Activated naive CD8-positive, alpha-beta T cell treated with anti-CD3 and anti-CD28 coated beads, Interleukin-2, amount 50 U/mL, for 24 hours (primary cell): ENCODE data around the gene PPP1R17.

Experiments used
- ATAC-seq: fragments of 150-1000 bp; cut with Tn5 transposase; one replicate; pipeline ENCODE4 v1.10.0; 2021
- DNase-seq: peaks from one replicate; pipeline ENCODE4 v3.0.0; 2021
- H3K27ac Mint-ChIP-seq: one replicate; pipeline ENCODE4 v1.8.0; 2021; ENCODE audit warnings: mild to moderate bottlenecking, mixed read lengths
- H3K27me3 Mint-ChIP-seq: one replicate; pipeline ENCODE4 v1.8.0; 2021; ENCODE audit warnings: mixed read lengths
- H3K36me3 Mint-ChIP-seq: one replicate; pipeline ENCODE4 v1.8.0; 2021; ENCODE audit warnings: low read depth, mixed read lengths
- H3K4me1 Mint-ChIP-seq: one replicate; pipeline ENCODE4 v1.8.0; 2021; ENCODE audit warnings: mixed read lengths
- H3K4me3 Mint-ChIP-seq: one replicate; pipeline ENCODE4 v1.8.0; 2021; ENCODE audit warnings: mild to moderate bottlenecking, moderate library complexity, mixed read lengths
- H3K9me3 Mint-ChIP-seq: one replicate; pipeline ENCODE4 v1.8.0; 2021; ENCODE audit warnings: mixed read lengths

Gene PPP1R17

GRCh38 chr7:31683445-31684225 lies 3.4 kb upstream of the PPP1R17 start:
- H3K27me3 Mint-ChIP-seq: peaks cover 3% of the 10 kb centered on the region
- H3K4me1 Mint-ChIP-seq: no peaks in the 10 kb centered on the region
- H3K4me3 Mint-ChIP-seq: no peak overlapping the region
- no peaks in the 10 kb centered on the region for H3K36me3 Mint-ChIP-seq
- H3K9me3 Mint-ChIP-seq: no peaks in the 10 kb centered on the region
- no peak for ATAC-seq
- H3K27ac Mint-ChIP-seq: no peak overlapping the region
- no peak for DNase-seq

- Mint-ChIP-seq H3K27ac (no peak overlapping the region), H3K4me1 (no peaks in the 10 kb centered on the region), H3K27me3 (peaks cover 3% of the 10 kb centered on the region), H3K4me3 (no peak overlapping the region), H3K36me3 (no peaks in the 10 kb centered on the region), H3K9me3 (no peaks in the 10 kb centered on the region)
- no peak for DNase-seq
- ATAC-seq: no peak
Measured at GRCh38 chr7:31688372-31688771, 1.4 kb downstream of the PPP1R17 start.

GRCh38 chr7:31688996-31689395 lies 2.0 kb downstream of the PPP1R17 start:
- DNase-seq (no peak), ATAC-seq (no peak)
- no peaks in the 10 kb centered on the region for H3K4me1 Mint-ChIP-seq
- H3K36me3 Mint-ChIP-seq: no peaks in the 10 kb centered on the region
- peaks cover 3% of the 10 kb centered on the region for H3K27me3 Mint-ChIP-seq
- H3K9me3 Mint-ChIP-seq: no peaks in the 10 kb centered on the region
- no peak overlapping the region for H3K27ac Mint-ChIP-seq
- no peak overlapping the region for H3K4me3 Mint-ChIP-seq

GRCh38 chr7:31690935-31691334 lies 3.9 kb downstream of the PPP1R17 start:
- H3K27ac Mint-ChIP-seq: no peak overlapping the region
- no peak for DNase-seq
- H3K4me3 Mint-ChIP-seq: no peak overlapping the region
- H3K36me3 Mint-ChIP-seq: no peaks in the 10 kb centered on the region
- ATAC-seq: no peak
- H3K27me3 Mint-ChIP-seq: peaks cover 3% of the 10 kb centered on the region
- H3K4me1 Mint-ChIP-seq: no peaks in the 10 kb centered on the region
- H3K9me3 Mint-ChIP-seq: no peaks in the 10 kb centered on the region

- Mint-ChIP-seq H3K4me3 (no peak overlapping the region), H3K36me3 (no peaks in the 10 kb centered on the region), H3K27me3 (no peaks in the 10 kb centered on the region), H3K9me3 (no peaks in the 10 kb centered on the region), H3K27ac (no peak overlapping the region), H3K4me1 (no peaks in the 10 kb centered on the region)
- no peak for ATAC-seq
- no peak for DNase-seq
Measured at GRCh38 chr7:31692451-31692850, 5.4 kb downstream of the PPP1R17 start.

GRCh38 chr7:31692871-31693270 lies 5.9 kb downstream of the PPP1R17 start:
- Mint-ChIP-seq H3K4me1 (no peaks in the 10 kb centered on the region), H3K36me3 (no peaks in the 10 kb centered on the region), H3K27me3 (no peaks in the 10 kb centered on the region), H3K4me3 (no peak overlapping the region), H3K9me3 (no peaks in the 10 kb centered on the region), H3K27ac (no peak overlapping the region)
- no peak for DNase-seq
- ATAC-seq: no peak

GRCh38 chr7:31695859-31696614 lies 9.0 kb downstream of the PPP1R17 start:
- H3K4me3 Mint-ChIP-seq: no peak overlapping the region
- H3K27ac Mint-ChIP-seq: no peak overlapping the region
- ATAC-seq (no peak), DNase-seq (no peak)
- H3K36me3 Mint-ChIP-seq: no peaks in the 10 kb centered on the region
- H3K27me3 Mint-ChIP-seq: no peaks in the 10 kb centered on the region
- no peaks in the 10 kb centered on the region for H3K4me1 Mint-ChIP-seq
- no peaks in the 10 kb centered on the region for H3K9me3 Mint-ChIP-seq

GRCh38 chr7:31699050-31699449 lies 12.0 kb downstream of the PPP1R17 start:
- H3K4me3 Mint-ChIP-seq: no peak overlapping the region
- no peak for DNase-seq

GRCh38 chr7:31702354-31702753 lies 15.3 kb downstream of the PPP1R17 start:
- no peaks in the 10 kb centered on the region for H3K9me3 Mint-ChIP-seq
- H3K27me3 Mint-ChIP-seq: no peaks in the 10 kb centered on the region
- no peak overlapping the region for H3K27ac Mint-ChIP-seq
- ATAC-seq: no peak
- no peaks in the 10 kb centered on the region for H3K4me1 Mint-ChIP-seq
- no peak for DNase-seq
- no peak overlapping the region for H3K4me3 Mint-ChIP-seq
- no peaks in the 10 kb centered on the region for H3K36me3 Mint-ChIP-seq

More at GRCh38 chr7:31699050-31699449, 12.0 kb downstream of the PPP1R17 start:
- H3K4me1 Mint-ChIP-seq: no peaks in the 10 kb centered on the region
- ATAC-seq: no peak
- H3K36me3 Mint-ChIP-seq: no peaks in the 10 kb centered on the region
- no peaks in the 10 kb centered on the region for H3K27me3 Mint-ChIP-seq
- no peaks in the 10 kb centered on the region for H3K9me3 Mint-ChIP-seq
- H3K27ac Mint-ChIP-seq: no peak overlapping the region

GRCh38 chr7:31705377-31705776 lies 18.4 kb downstream of the PPP1R17 start:
- Mint-ChIP-seq H3K27me3 (no peaks in the 10 kb centered on the region), H3K9me3 (no peaks in the 10 kb centered on the region), H3K27ac (no peak overlapping the region), H3K4me1 (no peaks in the 10 kb centered on the region), H3K4me3 (no peak overlapping the region), H3K36me3 (no peaks in the 10 kb centered on the region)
- DNase-seq: no peak
- ATAC-seq: no peak

GRCh38 chr7:31707089-31707488 lies 20.1 kb downstream of the PPP1R17 start:
- ATAC-seq: no peak
- no peak overlapping the region for H3K27ac Mint-ChIP-seq
- no peaks in the 10 kb centered on the region for H3K27me3 Mint-ChIP-seq
- H3K4me1 Mint-ChIP-seq: no peaks in the 10 kb centered on the region
- H3K9me3 Mint-ChIP-seq: peaks cover 3% of the 10 kb centered on the region
- no peaks in the 10 kb centered on the region for H3K36me3 Mint-ChIP-seq
- DNase-seq: no peak
- H3K4me3 Mint-ChIP-seq: no peak overlapping the region

GRCh38 chr7:31710171-31710570 lies 23.2 kb downstream of the PPP1R17 start:
- peaks cover 8% of the 10 kb centered on the region for H3K9me3 Mint-ChIP-seq

GRCh38 chr7:31716355-31716754 lies 29.3 kb downstream of the PPP1R17 start:
- ATAC-seq (no peak), DNase-seq (no peak)
- peaks cover 11% of the 10 kb centered on the region for H3K9me3 Mint-ChIP-seq
- no peak overlapping the region for H3K27ac Mint-ChIP-seq
- H3K4me3 Mint-ChIP-seq: no peak overlapping the region
- H3K4me1 Mint-ChIP-seq: no peaks in the 10 kb centered on the region
- no peaks in the 10 kb centered on the region for H3K36me3 Mint-ChIP-seq
- H3K27me3 Mint-ChIP-seq: no peaks in the 10 kb centered on the region

More at GRCh38 chr7:31710171-31710570, 23.2 kb downstream of the PPP1R17 start:
- ATAC-seq (no peak), DNase-seq (no peak)
- Mint-ChIP-seq H3K36me3 (no peaks in the 10 kb centered on the region), H3K4me1 (no peaks in the 10 kb centered on the region), H3K27me3 (no peaks in the 10 kb centered on the region), H3K27ac (no peak overlapping the region), H3K4me3 (no peak overlapping the region)

GRCh38 chr7:31720366-31720765 lies 33.4 kb downstream of the PPP1R17 start:
- no peak for ATAC-seq
- DNase-seq: no peak
- Mint-ChIP-seq H3K4me3 (no peak overlapping the region), H3K27me3 (no peaks in the 10 kb centered on the region), H3K27ac (no peak overlapping the region), H3K4me1 (no peaks in the 10 kb centered on the region), H3K36me3 (no peaks in the 10 kb centered on the region), H3K9me3 (peaks cover 3% of the 10 kb centered on the region)

GRCh38 chr7:31724696-31725095 lies 37.7 kb downstream of the PPP1R17 start:
- no peak overlapping the region for H3K27ac Mint-ChIP-seq
- H3K4me1 Mint-ChIP-seq: no peaks in the 10 kb centered on the region
- no peaks in the 10 kb centered on the region for H3K9me3 Mint-ChIP-seq
- ATAC-seq (no peak), DNase-seq (no peak)
- no peaks in the 10 kb centered on the region for H3K27me3 Mint-ChIP-seq
- no peaks in the 10 kb centered on the region for H3K36me3 Mint-ChIP-seq
- H3K4me3 Mint-ChIP-seq: no peak overlapping the region
